Memory B cell (primary cell): ENCODE data around the gene GEMIN7.

ENCODE experiments used
- ATAC-seq: fragments of 150-1000 bp; cut with Tn5 transposase; 2 replicates; pipeline ENCODE4 v1.10.0; 2021; ENCODE audit warnings: low read depth, mild to moderate bottlenecking, moderate library complexity
- DNase-seq, 2 donors: peaks; one replicate each; pipeline ENCODE4 v3.0.0; 2022; ENCODE audit warnings: low spot score in 2 of 2
- H3K27ac Mint-ChIP-seq: one replicate; pipeline ENCODE4 v1.8.0; 2022; ENCODE audit warnings: mild to moderate bottlenecking, moderate library complexity, mixed read lengths
- H3K27me3 Mint-ChIP-seq: one replicate; pipeline ENCODE4 v1.8.0; 2022; ENCODE audit warnings: mixed read lengths
- H3K36me3 Mint-ChIP-seq: one replicate; pipeline ENCODE4 v1.8.0; 2022; ENCODE audit warnings: mild to moderate bottlenecking, mixed read lengths
- H3K4me1 Mint-ChIP-seq: one replicate; pipeline ENCODE4 v1.8.0; 2022; ENCODE audit warnings: mixed read lengths
- H3K4me3 Mint-ChIP-seq: one replicate; pipeline ENCODE4 v1.8.0; 2022; ENCODE audit warnings: mild to moderate bottlenecking, moderate library complexity, mixed read lengths
- H3K9me3 Mint-ChIP-seq: one replicate; pipeline ENCODE4 v1.8.0; 2022; ENCODE audit warnings: mixed read lengths

The GEMIN7 gene

DNA sequence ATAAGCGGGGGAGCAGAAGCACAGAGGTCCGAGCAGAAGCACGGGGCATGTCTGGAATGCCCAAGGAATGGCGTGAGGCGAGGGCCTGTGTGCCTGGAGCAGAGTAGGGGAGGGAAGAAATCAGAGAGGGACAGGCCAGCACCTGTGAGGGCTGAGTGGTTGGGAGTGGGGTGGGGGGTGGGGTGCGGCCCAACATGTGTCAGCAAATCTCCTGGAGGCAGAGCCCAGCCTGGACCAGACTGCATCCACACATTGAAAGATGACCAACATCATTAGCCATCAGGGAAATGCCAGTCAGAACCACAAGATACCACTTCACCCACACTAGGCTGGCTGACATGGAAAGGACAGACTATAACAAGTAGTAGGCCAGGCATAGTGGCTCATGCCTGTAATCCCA lies 29.0 kb upstream of the GEMIN7 start:
- ATAC-seq = no peak
- Mint-ChIP-seq H3K36me3 (peaks cover 22% of the 10 kb centered on the region), H3K4me3 (peak overlapping the region; percentile 71), H3K27me3 (no peaks in the 10 kb centered on the region), H3K27ac (peak overlapping the region; percentile 93), H3K4me1 (peaks cover 51% of the 10 kb centered on the region), H3K9me3 (no peaks in the 10 kb centered on the region)
- DNase-seq = no peak

DNA sequence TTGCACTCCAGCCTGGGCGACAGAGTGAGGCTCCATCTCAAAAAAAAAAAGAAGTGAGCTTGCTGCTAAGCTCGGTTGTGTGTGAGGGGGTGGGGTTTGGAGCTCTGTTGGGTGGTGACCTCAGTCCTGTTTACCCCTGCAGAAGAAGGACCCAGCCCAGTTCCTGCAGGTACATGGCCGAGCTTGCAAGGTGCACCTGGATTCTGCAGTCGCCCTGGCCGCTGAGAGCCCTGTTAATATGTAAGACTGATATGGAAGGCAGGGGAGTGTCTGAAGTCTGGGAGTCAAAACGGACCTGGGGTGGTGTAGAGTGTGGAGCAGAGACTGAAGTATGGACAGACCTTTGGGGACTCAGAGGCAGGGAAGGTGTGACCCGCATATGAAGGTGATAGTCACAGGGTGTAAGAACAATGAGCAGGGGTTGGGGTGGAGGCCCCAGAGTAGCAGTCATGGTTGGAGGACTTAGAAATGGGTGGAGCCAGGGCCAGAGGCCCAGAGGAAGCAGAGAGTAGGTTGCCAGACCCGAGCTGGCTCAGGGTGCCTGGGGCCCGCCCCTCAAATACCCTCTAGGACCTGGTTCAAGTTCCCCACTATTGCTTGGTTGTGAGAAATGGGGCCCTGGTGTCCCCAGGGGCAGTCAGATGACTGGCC lies 27.0 kb upstream of the GEMIN7 start:
- H3K27ac Mint-ChIP-seq = peak overlapping the region; percentile 93

DNA sequence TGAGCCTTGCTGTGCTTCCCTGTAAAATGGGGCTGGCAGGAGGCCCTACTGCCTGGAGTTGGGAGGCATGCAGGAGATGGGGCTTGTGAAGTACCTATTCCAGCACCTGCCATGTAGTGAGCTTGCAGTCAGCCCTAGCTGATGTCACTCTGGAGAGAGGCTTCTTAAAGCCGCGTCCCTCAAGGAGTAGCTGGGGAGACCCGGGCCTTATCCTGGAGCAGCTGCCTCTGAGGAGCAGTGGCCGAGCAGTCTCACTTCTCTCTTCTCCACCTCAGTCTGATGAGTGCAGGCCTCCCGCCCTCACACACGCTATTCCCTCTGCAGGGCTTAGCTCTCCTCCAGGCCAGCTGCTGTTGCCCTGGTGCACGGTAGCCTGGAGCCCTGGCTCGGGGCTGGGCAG lies 22.2 kb upstream of the GEMIN7 start:
- no peaks in the 10 kb centered on the region for H3K27me3 Mint-ChIP-seq
- H3K4me1 Mint-ChIP-seq = peaks cover 55% of the 10 kb centered on the region
- H3K36me3 Mint-ChIP-seq = peaks cover 42% of the 10 kb centered on the region
- DNase-seq (no peak), ATAC-seq (no peak)
- H3K9me3 Mint-ChIP-seq = no peaks in the 10 kb centered on the region
- H3K4me3 Mint-ChIP-seq = peak overlapping the region; percentile 41
- H3K27ac Mint-ChIP-seq = peak overlapping the region; percentile 21

More for the DNA sequence above, 27.0 kb upstream of the GEMIN7 start:
- H3K36me3 Mint-ChIP-seq = peaks cover 20% of the 10 kb centered on the region
- ATAC-seq (peak; percentile 85), DNase-seq (peak; percentile 54 to 73)
- H3K9me3 Mint-ChIP-seq = no peaks in the 10 kb centered on the region
- H3K4me3 Mint-ChIP-seq = peak overlapping the region; percentile 86
- H3K4me1 Mint-ChIP-seq = peaks cover 45% of the 10 kb centered on the region
- H3K27me3 Mint-ChIP-seq = no peaks in the 10 kb centered on the region

DNA sequence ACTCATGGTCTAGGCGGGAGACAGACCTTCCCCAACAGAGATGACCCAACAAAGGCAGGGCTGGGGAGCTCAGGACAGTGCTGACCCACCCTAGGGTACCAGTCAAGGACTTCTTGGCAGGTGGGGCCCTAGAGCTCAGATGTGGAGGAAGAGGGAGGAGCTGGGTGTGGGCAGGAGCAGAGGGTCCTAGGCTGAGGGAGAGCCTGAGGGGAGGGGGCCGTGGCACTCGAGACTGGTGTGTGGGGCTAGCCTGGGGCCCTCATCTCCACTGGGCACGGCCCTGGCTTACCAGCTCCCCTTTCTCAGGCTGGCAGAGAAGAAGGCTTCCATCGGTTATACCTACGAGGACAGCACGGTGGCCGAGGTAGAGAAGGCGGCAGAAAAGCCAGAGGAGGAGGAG lies 21.6 kb upstream of the GEMIN7 start:
- H3K27me3 Mint-ChIP-seq = no peaks in the 10 kb centered on the region
- ATAC-seq = no peak
- H3K27ac Mint-ChIP-seq = peak overlapping the region; percentile 21
- H3K4me1 Mint-ChIP-seq = peaks cover 49% of the 10 kb centered on the region
- H3K36me3 Mint-ChIP-seq = peaks cover 39% of the 10 kb centered on the region
- H3K4me3 Mint-ChIP-seq = no peak overlapping the region
- no peak for DNase-seq
- H3K9me3 Mint-ChIP-seq = no peaks in the 10 kb centered on the region

DNA sequence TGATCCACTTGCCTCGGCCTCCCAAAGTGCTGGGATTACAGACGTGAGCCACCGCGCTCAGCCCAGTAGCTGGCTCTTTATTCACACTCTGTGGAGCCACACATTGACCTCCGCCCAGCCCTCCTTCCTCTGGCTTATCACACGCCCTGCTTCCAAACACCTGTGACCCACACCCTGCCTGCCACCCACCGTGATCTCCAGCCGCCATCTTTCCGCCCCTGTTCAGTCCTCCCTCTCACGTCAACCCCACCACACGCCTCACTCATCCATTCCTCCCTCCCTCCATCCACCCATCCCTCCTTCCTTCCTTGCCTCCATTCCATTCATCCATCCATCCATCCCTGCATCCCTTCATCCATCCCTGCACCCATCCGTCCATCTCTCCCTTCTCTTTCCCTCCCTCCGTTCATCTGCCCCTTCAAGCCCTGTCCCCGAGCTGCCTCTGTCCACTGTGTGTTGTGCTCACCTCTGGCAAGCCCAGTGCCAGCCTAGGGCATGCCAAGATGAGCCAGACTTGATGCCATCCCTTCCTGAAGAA lies 20.4 kb upstream of the GEMIN7 start:
- peak overlapping the region; percentile 78 for H3K27ac Mint-ChIP-seq
- no peaks in the 10 kb centered on the region for H3K9me3 Mint-ChIP-seq
- H3K36me3 Mint-ChIP-seq = peaks cover 41% of the 10 kb centered on the region
- DNase-seq = no peak
- no peak for ATAC-seq
- H3K27me3 Mint-ChIP-seq = no peaks in the 10 kb centered on the region
- peaks cover 43% of the 10 kb centered on the region for H3K4me1 Mint-ChIP-seq
- H3K4me3 Mint-ChIP-seq = no peak overlapping the region

DNA sequence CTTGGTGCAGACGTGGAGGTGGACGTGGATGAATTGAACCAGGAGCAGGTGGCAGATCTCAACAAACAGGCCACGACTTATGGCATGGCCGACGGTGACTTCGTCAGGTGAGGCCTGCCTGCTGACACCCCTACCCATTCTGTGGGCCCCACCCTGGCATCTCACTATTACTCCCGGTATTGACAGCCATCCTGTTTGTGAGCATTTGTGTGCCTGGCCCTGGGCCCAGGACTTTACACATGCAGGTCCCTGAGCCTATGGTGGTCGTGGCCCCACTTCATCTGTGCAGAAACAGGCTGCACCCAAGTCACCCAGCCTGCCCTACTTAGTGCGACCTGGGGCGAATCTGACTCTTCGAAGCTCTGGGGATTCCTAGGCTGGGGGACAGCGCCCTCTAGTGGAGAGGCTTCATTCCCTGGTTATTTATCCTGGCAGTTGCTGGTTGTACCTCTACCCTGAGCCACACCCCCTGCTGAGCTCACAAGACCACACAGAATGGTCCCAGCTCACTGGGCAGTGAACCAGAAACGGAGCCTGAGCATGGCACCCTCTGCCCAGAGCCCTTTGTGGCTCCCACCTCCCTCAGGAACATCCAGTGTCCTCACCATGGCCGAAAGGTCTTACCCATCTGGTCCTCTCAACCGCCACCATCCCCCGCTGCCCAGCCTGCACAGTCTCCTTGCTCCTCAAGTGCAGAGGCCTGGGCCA lies 19.6 kb upstream of the GEMIN7 start:
- Mint-ChIP-seq H3K9me3 (no peaks in the 10 kb centered on the region), H3K36me3 (peaks cover 41% of the 10 kb centered on the region), H3K27me3 (no peaks in the 10 kb centered on the region), H3K4me3 (peak overlapping the region; percentile 43), H3K27ac (peak overlapping the region; percentile 78), H3K4me1 (peaks cover 43% of the 10 kb centered on the region)
- ATAC-seq (peak; percentile 93), DNase-seq (peak; percentile 92 to 95)

DNA sequence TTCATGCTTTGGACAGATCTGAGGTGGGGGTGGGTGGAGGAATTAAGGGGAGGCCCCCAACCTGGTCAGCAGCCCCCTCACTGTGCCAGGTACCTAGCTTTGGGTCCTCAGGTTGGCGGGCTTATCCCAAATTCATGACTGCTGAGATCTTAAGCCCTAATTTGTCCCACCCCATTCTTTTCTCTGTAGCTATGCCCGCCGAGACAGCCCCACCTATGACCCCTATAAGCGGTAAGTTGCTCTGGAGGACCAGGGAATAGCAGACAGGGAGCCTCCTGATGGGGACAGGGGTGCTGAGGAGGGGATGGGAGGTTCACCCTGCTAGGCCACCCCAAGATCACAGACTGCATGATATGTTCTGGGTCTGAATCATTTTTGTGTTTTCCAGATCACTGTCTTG lies 17.1 kb upstream of the GEMIN7 start:
- Mint-ChIP-seq H3K36me3 (peaks cover 40% of the 10 kb centered on the region), H3K4me3 (no peak overlapping the region), H3K27me3 (no peaks in the 10 kb centered on the region), H3K27ac (peak overlapping the region; percentile 55), H3K4me1 (peaks cover 27% of the 10 kb centered on the region), H3K9me3 (no peaks in the 10 kb centered on the region)
- ATAC-seq (no peak), DNase-seq (no peak)

DNA sequence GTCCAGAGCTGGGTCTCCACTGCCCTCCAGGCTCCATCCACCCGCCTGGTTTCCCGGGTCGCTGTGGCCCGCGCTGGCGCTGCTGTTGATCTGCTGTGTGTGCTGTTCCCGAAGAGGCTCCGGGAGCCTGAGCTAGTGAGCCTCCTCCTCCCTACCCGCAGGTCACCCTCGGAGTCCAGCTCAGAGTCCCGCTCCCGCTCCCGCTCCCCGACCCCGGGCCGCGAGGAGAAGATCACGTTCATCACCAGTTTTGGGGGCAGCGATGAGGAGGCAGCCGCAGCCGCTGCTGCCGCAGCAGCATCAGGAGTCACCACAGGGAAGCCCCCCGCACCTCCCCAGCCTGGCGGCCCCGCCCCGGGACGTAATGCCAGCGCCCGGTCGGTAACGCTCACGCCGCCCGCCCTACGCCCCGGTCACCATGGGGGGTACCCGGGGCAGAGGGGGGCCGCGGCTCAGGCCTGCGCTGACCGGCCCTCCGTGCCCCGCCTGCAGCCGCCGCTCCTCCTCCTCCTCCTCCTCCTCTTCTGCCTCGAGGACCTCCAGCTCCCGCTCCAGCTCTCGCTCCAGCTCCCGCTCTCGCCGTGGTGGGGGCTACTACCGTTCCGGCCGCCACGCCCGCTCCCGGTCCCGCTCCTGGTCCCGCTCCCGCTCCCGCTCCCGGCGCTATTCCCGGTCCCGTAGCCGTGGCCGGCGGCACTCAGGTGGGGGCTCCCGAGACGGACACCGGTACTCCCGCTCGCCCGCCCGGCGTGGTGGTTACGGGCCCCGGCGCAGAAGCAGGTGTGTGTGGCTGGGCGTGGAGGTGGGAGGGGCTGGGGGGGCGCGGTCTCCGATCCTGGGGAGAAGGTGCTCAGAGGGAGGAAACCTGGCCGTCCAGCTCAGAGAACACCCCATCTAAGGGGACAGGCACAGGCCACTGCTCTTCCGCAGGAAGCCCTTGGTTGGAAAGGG lies 14.9 kb upstream of the GEMIN7 start:
- H3K27ac Mint-ChIP-seq = no peak overlapping the region

DNA sequence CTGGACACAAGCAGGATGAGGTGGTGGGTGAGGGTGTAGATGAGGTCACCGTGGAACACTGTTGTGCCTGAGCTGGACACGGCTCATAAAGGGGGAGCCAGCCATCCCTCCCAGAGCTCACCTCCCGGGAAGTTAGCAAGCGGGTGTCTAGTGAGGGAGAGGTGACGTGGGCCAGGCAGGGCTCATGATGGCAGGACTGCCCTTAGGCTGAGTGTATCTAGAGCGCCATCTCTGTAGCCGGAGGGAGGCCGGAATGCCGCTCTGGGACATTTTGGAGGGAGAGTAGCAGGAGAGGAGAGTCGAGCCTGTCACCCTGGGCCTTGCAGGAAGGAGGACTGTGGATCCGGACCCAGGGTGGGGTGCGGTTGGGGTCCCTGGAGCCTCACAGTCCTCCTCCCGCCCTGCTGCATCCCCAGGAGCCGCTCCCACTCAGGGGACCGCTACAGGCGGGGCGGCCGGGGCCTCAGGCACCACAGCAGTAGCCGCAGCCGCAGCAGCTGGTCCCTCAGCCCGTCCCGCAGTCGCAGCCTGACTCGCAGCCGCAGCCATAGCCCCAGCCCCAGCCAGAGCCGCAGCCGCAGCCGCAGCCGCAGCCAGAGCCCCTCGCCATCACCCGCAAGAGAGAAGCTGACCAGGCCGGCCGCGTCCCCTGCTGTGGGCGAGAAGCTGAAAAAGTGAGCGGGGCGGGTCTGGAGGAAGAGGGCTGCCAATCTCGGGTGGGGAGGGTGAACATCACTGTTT lies 12.0 kb upstream of the GEMIN7 start:
- Mint-ChIP-seq H3K27me3 (no peaks in the 10 kb centered on the region), H3K4me1 (peaks cover 5% of the 10 kb centered on the region), H3K36me3 (peaks cover 23% of the 10 kb centered on the region), H3K27ac (no peak overlapping the region), H3K9me3 (no peaks in the 10 kb centered on the region), H3K4me3 (no peak overlapping the region)
- ATAC-seq (no peak), DNase-seq (no peak)

More for the DNA sequence above, 14.9 kb upstream of the GEMIN7 start:
- no peak for DNase-seq
- H3K36me3 Mint-ChIP-seq = peaks cover 30% of the 10 kb centered on the region
- H3K4me3 Mint-ChIP-seq = no peak overlapping the region
- H3K4me1 Mint-ChIP-seq = peaks cover 12% of the 10 kb centered on the region
- no peaks in the 10 kb centered on the region for H3K9me3 Mint-ChIP-seq
- H3K27me3 Mint-ChIP-seq = no peaks in the 10 kb centered on the region
- no peak for ATAC-seq

DNA sequence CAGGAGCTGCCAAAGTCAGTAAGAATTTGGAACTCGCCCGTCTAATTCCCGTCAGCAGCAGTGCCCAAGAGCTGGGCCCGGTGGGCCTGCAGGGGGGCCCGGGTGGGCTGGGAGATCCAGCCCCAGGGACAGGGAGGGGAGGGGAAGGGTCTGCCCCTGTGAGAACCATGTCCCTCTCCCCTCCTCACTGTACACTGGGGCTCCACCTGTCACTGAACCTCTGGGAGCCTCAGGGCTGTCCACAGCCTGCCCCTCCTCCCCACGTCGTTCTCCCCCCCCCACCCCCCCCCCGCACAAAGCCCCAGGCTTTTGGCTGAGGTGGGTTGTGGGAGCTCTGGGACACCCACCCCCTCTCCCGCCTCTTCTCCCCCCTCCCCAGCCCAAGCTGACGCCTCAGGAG lies 11.0 kb upstream of the GEMIN7 start:
- H3K9me3 Mint-ChIP-seq = no peaks in the 10 kb centered on the region
- no peaks in the 10 kb centered on the region for H3K27me3 Mint-ChIP-seq
- H3K36me3 Mint-ChIP-seq = peaks cover 22% of the 10 kb centered on the region
- peaks cover 11% of the 10 kb centered on the region for H3K4me1 Mint-ChIP-seq
- H3K27ac Mint-ChIP-seq = no peak overlapping the region
- DNase-seq = no peak
- no peak overlapping the region for H3K4me3 Mint-ChIP-seq
- ATAC-seq = no peak

DNA sequence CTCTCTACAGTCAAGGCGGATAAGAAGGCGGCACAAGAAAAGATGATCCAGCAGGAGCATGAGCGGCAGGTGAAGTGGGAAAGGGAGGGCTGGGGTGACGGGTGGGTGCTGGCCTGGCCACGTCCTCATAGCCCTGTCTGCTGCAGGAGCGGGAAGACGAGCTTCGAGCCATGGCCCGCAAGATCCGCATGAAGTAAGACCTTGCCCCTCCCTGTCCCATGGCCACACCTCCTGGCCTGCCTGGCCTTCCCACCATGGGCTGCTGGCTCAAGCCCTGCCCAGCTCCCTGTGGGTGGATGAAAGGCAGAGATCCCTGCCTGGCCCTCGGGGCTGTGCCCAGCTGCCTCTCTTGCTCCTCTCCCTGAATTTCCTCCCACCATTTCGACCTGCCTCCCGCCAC lies 10.0 kb upstream of the GEMIN7 start:
- H3K27me3 Mint-ChIP-seq = no peaks in the 10 kb centered on the region
- no peak overlapping the region for H3K4me3 Mint-ChIP-seq
- peaks cover 12% of the 10 kb centered on the region for H3K4me1 Mint-ChIP-seq
- no peak for ATAC-seq
- no peak for DNase-seq
- peaks cover 22% of the 10 kb centered on the region for H3K36me3 Mint-ChIP-seq
- peak overlapping the region; percentile 37 for H3K27ac Mint-ChIP-seq
- no peaks in the 10 kb centered on the region for H3K9me3 Mint-ChIP-seq

DNA sequence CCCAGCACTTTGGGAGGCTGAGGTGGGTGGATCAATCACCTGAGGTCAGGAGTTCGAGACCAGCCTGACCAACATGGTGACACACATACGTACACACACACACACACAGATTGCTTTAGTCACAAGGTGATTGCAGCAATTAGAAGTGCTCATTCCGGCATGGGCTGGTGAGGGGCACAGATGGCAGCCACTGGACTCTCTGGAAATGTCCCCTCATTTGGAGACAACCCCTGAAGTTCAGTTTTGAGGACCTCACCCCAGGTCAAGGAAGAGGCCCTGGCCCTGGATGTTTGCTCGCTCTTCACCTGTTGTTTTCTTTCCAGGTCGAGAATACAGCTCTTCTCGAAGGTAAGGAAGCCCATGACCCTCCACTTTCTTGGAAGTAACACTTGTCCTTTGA lies 8.8 kb upstream of the GEMIN7 start:
- no peaks in the 10 kb centered on the region for H3K27me3 Mint-ChIP-seq
- H3K27ac Mint-ChIP-seq = peak overlapping the region; percentile 37
- H3K4me1 Mint-ChIP-seq = peaks cover 16% of the 10 kb centered on the region
- ATAC-seq = no peak
- H3K9me3 Mint-ChIP-seq = no peaks in the 10 kb centered on the region
- H3K4me3 Mint-ChIP-seq = no peak overlapping the region
- H3K36me3 Mint-ChIP-seq = peaks cover 21% of the 10 kb centered on the region
- no peak for DNase-seq

DNA sequence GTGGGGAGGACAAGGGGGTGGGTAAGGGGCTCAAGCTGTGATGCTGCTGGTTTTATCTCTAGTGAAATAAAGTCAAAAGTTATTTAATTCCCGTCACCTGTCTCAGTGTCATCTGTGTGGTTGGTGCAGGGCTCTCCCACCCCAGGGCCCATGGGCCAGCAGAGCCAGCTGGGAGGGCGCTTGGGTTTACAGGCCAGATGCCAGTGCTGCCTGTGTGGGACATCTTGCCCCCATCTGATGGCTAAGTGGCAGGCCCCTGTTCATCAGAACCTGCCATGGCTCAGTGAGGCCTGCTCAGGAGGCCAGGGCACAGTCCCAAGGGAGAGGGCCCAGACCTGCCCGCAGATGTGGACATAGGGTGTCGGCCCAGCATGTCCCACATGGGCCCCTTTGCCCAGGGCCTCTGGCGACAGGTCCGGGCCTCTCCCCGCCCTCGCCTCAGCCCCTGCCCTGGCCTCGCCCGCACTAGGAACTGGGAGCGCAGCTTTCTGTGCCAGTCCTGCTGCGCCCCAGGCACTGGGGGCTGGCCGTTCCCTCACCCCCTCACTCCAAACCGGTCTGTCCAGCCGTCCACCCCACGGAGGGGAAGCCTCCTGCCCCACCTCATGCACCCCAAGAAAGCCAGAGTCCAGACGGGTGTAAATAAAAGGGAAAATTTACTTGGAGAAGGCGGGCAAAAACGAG lies 8.1 kb upstream of the GEMIN7 start:
- no peak for DNase-seq
- no peak for ATAC-seq
- Mint-ChIP-seq H3K4me1 (peaks cover 16% of the 10 kb centered on the region), H3K27me3 (no peaks in the 10 kb centered on the region), H3K36me3 (peaks cover 21% of the 10 kb centered on the region), H3K4me3 (no peak overlapping the region), H3K27ac (peak overlapping the region; percentile 31), H3K9me3 (no peaks in the 10 kb centered on the region)
